ENCODE data around the gene LONP2.
A peak's percentile ranks its signal among the peaks of the same experiment; 100 is the strongest.
"Not testable (repeated sequence)": the region's sequence is repeated elsewhere in the genome, so short reads cannot be mapped to it uniquely, and the experiment has no call there.

The LONP2 gene

GRCh38 chr16:48335961-48336360, 91.9 kb downstream of the LONP2 start:
- DNase-seq (ENCODE audit: low spot score) = no peak

- DNase-seq (ENCODE audit: low spot score) = no peak
Measured at GRCh38 chr16:48340054-48340453, 96.0 kb downstream of the LONP2 start.

- no peak for DNase-seq (ENCODE audit: low spot score)
Measured at GRCh38 chr16:48342591-48342990, 98.5 kb downstream of the LONP2 start.

GRCh38 chr16:48347191-48347865, 103.2 kb downstream of the LONP2 start:
- DNase-seq (ENCODE audit: low spot score) = no peak

- DNase-seq (ENCODE audit: low spot score) = no peak
Measured at GRCh38 chr16:48347980-48348379, 103.9 kb downstream of the LONP2 start.

GRCh38 chr16:48350736-48351135, 106.6 kb downstream of the LONP2 start:
- DNase-seq (ENCODE audit: low spot score) = no peak

- no peak for DNase-seq (ENCODE audit: low spot score)
Measured at GRCh38 chr16:48352648-48353390, 108.7 kb downstream of the LONP2 start.

- peak; percentile 78 for DNase-seq (ENCODE audit: low spot score)
Measured at GRCh38 chr16:48353565-48354163, 109.6 kb downstream of the LONP2 start.

GRCh38 chr16:48354385-48354784, 110.3 kb downstream of the LONP2 start:
- DNase-seq (ENCODE audit: low spot score) = not testable (repeated sequence)

GRCh38 chr16:48354877-48355855, 111.1 kb downstream of the LONP2 start:
- no peak for DNase-seq (ENCODE audit: low spot score)

- DNase-seq (ENCODE audit: low spot score) = no peak
Measured at GRCh38 chr16:48356633-48357376, 112.7 kb downstream of the LONP2 start.

- no peak for DNase-seq (ENCODE audit: low spot score)
Measured at GRCh38 chr16:48358419-48358818, 114.3 kb downstream of the LONP2 start.

- DNase-seq (ENCODE audit: low spot score) = no peak
Measured at GRCh38 chr16:48359983-48360382, 115.9 kb downstream of the LONP2 start.

GRCh38 chr16:48361012-48361411, 116.9 kb downstream of the LONP2 start:
- no peak for DNase-seq (ENCODE audit: low spot score)

GRCh38 chr16:48361540-48362144, 117.5 kb downstream of the LONP2 start:
- DNase-seq (ENCODE audit: low spot score) = no peak

GRCh38 chr16:48365025-48365600, 121.0 kb downstream of the LONP2 start:
- DNase-seq (ENCODE audit: low spot score) = no peak

- DNase-seq (ENCODE audit: low spot score) = peak; percentile 88
Measured at GRCh38 chr16:48365601-48366164, 121.6 kb downstream of the LONP2 start.

GRCh38 chr16:48366165-48367093, 122.3 kb downstream of the LONP2 start:
- peak; percentile 91 for DNase-seq (ENCODE audit: low spot score)

- no peak for DNase-seq (ENCODE audit: low spot score)
Measured at GRCh38 chr16:48367441-48368049, 123.4 kb downstream of the LONP2 start.

Measured in SW480 (cell line).